GM12891 (cell line): Measurements from ENCODE around the gene DCLK2.

ENCODE experiments used
- POLR2A ChIP-seq: IDR thresholded peaks from 2 replicates; pipeline ENCODE4 v1.6.1; 2011; ENCODE audit warnings: low read depth, low read length, control low read depth
- POLR2AphosphoS5 ChIP-seq: IDR thresholded peaks from 2 replicates; pipeline ENCODE4 v1.6.1; 2011; ENCODE audit warnings: low read depth, low read length, control low read depth
- TAF1 ChIP-seq: IDR thresholded peaks from 2 replicates; pipeline ENCODE4 v1.6.1; 2011; ENCODE audit warnings: low read depth, low read length, control low read depth

DNA sequence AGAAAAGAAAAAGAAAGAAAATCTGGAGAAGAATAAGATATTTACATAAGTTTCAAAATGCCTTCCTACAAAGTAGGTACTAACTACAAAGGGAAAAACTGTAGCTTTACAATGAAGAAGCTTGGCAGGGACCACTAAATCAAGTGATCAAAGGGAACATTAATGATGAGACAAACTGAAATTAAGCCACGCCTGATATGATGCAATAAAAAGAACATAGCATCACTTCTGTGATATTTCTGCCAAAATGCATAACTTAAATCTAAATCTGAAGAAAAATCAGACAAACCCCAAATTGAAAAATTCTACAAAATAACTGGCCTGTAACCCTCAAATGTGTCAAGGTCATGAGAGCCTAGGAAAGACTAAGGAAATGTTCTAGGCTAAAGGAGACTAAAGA lies 8.9 kb upstream of the DCLK2 start:
- TF ChIP-seq TAF1 (no peak), POLR2AphosphoS5 (no peak), POLR2A (no peak)
